WI38 (cell line): Measurements from ENCODE around the gene MAP3K21.

Source experiments
- H3K4me3 ChIP-seq: 2 replicates; pipeline ENCODE4 v1.5.1; 2011; ENCODE audit warnings: low read depth, mild to moderate bottlenecking, control low read depth, low read length
- CTCF ChIP-seq: IDR thresholded peaks from 2 replicates; pipeline ENCODE4 v1.5.1; 2012; ENCODE audit warnings: low read depth, mild to moderate bottlenecking, control low read depth, low read length

Gene MAP3K21

GRCh38 chr1:233427907-233428306, 100.4 kb downstream of the MAP3K21 start:
- no peak for TF ChIP-seq CTCF
- H3K4me3 ChIP-seq, result no peak overlapping the region

GRCh38 chr1:233431753-233432403, 104.4 kb downstream of the MAP3K21 start:
- no peak for TF ChIP-seq CTCF
- H3K4me3 ChIP-seq, result no peak overlapping the region

- TF ChIP-seq CTCF, result no peak
- H3K4me3 ChIP-seq, result no peak overlapping the region
These were observed 105.4 kb downstream of the MAP3K21 start for GRCh38 chr1:233432916-233433315.

- TF ChIP-seq CTCF, result no peak
- no peak overlapping the region for H3K4me3 ChIP-seq
These were observed 106.1 kb downstream of the MAP3K21 start for GRCh38 chr1:233433436-233434210.
